ENCODE data around the gene SLC6A6.
A peak's percentile ranks its signal among the peaks of the same experiment; 100 is the strongest.

Gene SLC6A6

DNA sequence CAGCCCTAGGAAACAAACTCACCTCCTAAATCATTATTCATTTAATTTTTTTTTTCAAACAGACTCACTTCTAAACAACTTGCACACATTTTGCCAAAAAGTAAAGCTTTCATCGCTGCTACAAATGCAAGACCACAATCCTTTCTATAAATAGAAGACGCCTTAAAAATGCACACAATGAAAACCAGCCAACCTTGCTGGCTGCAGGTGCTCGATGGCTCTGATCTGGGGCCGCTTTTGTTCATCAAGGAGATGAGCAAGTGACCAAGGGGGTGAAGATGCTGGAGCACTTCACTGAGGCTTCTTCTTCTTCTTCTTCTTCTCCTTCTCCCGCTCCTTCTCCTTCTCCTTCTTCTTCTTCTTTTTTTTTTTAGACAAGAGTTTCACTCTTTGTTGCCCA lies 12.7 kb upstream of the SLC6A6 start:
- no peak overlapping the region for H3K9ac ChIP-seq (ENCODE audit: low read length)
- H3K4me3 ChIP-seq (ENCODE audit: low read length), result no peak overlapping the region
- H3K36me3 ChIP-seq (ENCODE audit: control insufficient read depth, insufficient read depth, low read length, severe bottlenecking), result no peaks in the 10 kb centered on the region
- H3K27me3 ChIP-seq (replicated peaks; ENCODE audit: control insufficient read depth, insufficient read depth, low read length), result peaks cover 22% of the 10 kb centered on the region
- peaks cover 9% of the 10 kb centered on the region for H3K9me3 ChIP-seq (ENCODE audit: control insufficient read depth, low read length)
- H3K4me1 ChIP-seq (ENCODE audit: control insufficient read depth, insufficient read depth, low read length), result peaks cover 9% of the 10 kb centered on the region
- DNase-seq (ENCODE audit: low read depth), result no peak

DNA sequence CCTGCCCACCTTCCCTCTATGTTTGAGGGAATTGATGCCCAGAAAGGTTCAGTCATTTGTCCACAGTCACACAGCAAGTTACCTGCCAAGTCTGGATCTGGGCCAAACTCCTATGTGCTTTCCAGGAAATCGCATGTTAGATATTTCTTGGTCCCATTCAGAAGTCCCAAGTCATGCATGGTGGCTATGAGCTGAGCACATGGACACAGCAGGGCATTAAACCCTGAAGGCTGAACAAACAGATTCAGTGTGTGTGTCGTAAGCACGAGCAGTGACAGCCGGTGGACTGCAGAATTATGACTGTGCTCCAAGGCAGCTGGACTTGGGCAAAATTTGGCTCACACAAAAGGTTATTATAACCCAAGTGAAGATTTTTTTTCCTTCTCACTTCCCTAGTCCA lies 11.4 kb upstream of the SLC6A6 start:
- Histone ChIP-seq H3K4me3 (ENCODE audit: low read length) (no peak overlapping the region), H3K9me3 (ENCODE audit: control insufficient read depth, low read length) (no peaks in the 10 kb centered on the region), H3K9ac (ENCODE audit: low read length) (no peak overlapping the region), H3K4me1 (ENCODE audit: control insufficient read depth, insufficient read depth, low read length) (peaks cover 9% of the 10 kb centered on the region), H3K27me3 (replicated peaks; ENCODE audit: control insufficient read depth, insufficient read depth, low read length) (peaks cover 10% of the 10 kb centered on the region), H3K36me3 (ENCODE audit: control insufficient read depth, insufficient read depth, low read length, severe bottlenecking) (no peaks in the 10 kb centered on the region)
- DNase-seq (ENCODE audit: low read depth), result peak; percentile 95

- H3K27me3 ChIP-seq (replicated peaks; ENCODE audit: control insufficient read depth, insufficient read depth, low read length), result peaks cover 2% of the 10 kb centered on the region
- no peaks in the 10 kb centered on the region for H3K36me3 ChIP-seq (ENCODE audit: control insufficient read depth, insufficient read depth, low read length, severe bottlenecking)
- H3K9me3 ChIP-seq (ENCODE audit: control insufficient read depth, low read length), result no peaks in the 10 kb centered on the region
- H3K4me3 ChIP-seq (ENCODE audit: low read length), result no peak overlapping the region
- no peak for DNase-seq (ENCODE audit: low read depth)
- no peak overlapping the region for H3K9ac ChIP-seq (ENCODE audit: low read length)
- peaks cover 9% of the 10 kb centered on the region for H3K4me1 ChIP-seq (ENCODE audit: control insufficient read depth, insufficient read depth, low read length)
These were observed 10.2 kb upstream of the SLC6A6 start for GRCh38 chr3:14392231-14392630.

GRCh38 chr3:14392803-14393319 lies 9.5 kb upstream of the SLC6A6 start:
- DNase-seq (ENCODE audit: low read depth), result no peak
- H3K36me3 ChIP-seq (ENCODE audit: control insufficient read depth, insufficient read depth, low read length, severe bottlenecking), result no peaks in the 10 kb centered on the region

GRCh38 chr3:14393440-14394106 lies 8.8 kb upstream of the SLC6A6 start:
- Histone ChIP-seq H3K36me3 (ENCODE audit: control insufficient read depth, insufficient read depth, low read length, severe bottlenecking) (no peaks in the 10 kb centered on the region), H3K4me3 (ENCODE audit: low read length) (no peak overlapping the region), H3K4me1 (ENCODE audit: control insufficient read depth, insufficient read depth, low read length) (peaks cover 9% of the 10 kb centered on the region), H3K9me3 (ENCODE audit: control insufficient read depth, low read length) (no peaks in the 10 kb centered on the region), H3K9ac (ENCODE audit: low read length) (no peak overlapping the region), H3K27me3 (replicated peaks; ENCODE audit: control insufficient read depth, insufficient read depth, low read length) (no peaks in the 10 kb centered on the region)
- DNase-seq (ENCODE audit: low read depth), result peak; percentile 85

More at GRCh38 chr3:14392803-14393319, 9.5 kb upstream of the SLC6A6 start:
- peaks cover 9% of the 10 kb centered on the region for H3K4me1 ChIP-seq (ENCODE audit: control insufficient read depth, insufficient read depth, low read length)
- no peak overlapping the region for H3K9ac ChIP-seq (ENCODE audit: low read length)
- H3K27me3 ChIP-seq (replicated peaks; ENCODE audit: control insufficient read depth, insufficient read depth, low read length), result no peaks in the 10 kb centered on the region
- no peak overlapping the region for H3K4me3 ChIP-seq (ENCODE audit: low read length)
- no peaks in the 10 kb centered on the region for H3K9me3 ChIP-seq (ENCODE audit: control insufficient read depth, low read length)

DNA sequence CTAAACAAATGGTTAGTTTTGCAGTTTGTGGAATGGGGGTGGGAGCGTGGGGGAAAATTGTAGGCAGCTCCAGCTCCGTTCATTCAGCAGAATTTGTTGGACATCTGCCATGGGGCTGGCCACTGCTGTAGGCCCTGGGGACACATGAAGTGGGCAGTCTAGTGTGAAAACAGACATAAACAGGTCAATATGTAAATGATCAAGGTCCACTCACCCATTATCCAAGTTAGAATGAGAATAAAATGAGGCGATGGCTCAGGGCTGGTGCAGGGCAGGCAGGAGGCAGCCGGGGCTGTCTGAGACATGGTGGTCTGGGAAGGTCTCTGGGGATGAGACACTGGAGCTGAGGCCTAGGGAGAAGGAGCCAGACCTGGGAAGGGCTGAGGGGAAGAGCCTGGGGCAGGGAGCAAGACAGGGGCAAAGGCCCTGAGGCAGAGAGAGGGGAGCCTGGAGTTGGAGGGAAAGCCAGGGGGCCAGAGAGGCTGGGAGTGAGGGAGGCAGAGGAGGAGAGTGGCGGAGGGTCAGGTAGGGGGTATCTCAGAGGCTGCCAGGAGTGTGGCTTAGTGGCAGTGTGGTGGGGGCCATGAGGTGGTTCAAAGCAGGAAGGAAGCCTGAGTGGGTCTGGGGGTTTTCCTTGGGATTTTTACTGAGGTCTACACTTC lies 6.2 kb upstream of the SLC6A6 start:
- H3K4me3 ChIP-seq (ENCODE audit: low read length), result no peak overlapping the region
- DNase-seq (ENCODE audit: low read depth), result no peak
- H3K27me3 ChIP-seq (replicated peaks; ENCODE audit: control insufficient read depth, insufficient read depth, low read length), result no peaks in the 10 kb centered on the region
- peaks cover 5% of the 10 kb centered on the region for H3K4me1 ChIP-seq (ENCODE audit: control insufficient read depth, insufficient read depth, low read length)
- no peaks in the 10 kb centered on the region for H3K9me3 ChIP-seq (ENCODE audit: control insufficient read depth, low read length)
- no peak overlapping the region for H3K9ac ChIP-seq (ENCODE audit: low read length)
- no peaks in the 10 kb centered on the region for H3K36me3 ChIP-seq (ENCODE audit: control insufficient read depth, insufficient read depth, low read length, severe bottlenecking)

GRCh38 chr3:14397046-14397445 lies 5.4 kb upstream of the SLC6A6 start:
- Histone ChIP-seq H3K9ac (ENCODE audit: low read length) (no peak overlapping the region), H3K27me3 (replicated peaks; ENCODE audit: control insufficient read depth, insufficient read depth, low read length) (no peaks in the 10 kb centered on the region), H3K9me3 (ENCODE audit: control insufficient read depth, low read length) (no peaks in the 10 kb centered on the region), H3K36me3 (ENCODE audit: control insufficient read depth, insufficient read depth, low read length, severe bottlenecking) (no peaks in the 10 kb centered on the region), H3K4me1 (ENCODE audit: control insufficient read depth, insufficient read depth, low read length) (no peaks in the 10 kb centered on the region), H3K4me3 (ENCODE audit: low read length) (no peak overlapping the region)
- DNase-seq (ENCODE audit: low read depth), result no peak

DNA sequence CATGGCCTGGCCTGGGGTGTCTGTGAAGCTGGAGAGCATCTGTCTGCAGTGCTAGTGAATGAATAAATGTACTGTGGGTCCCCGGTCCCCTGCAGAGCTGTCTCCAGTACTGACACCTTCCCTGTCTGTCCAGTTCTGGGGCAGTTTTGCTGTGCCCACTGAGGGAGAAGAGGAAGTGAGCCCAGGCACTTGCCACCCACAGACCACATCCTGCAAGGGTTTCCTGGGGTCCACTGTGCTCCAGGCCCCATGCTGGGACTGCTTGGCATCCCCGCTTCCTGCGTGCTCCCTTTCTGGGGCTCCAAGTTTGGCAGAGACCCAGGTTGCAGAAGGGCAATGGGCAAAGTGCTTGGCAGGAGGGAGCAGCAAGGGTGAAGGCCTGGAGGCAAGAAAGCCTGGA lies 4.9 kb upstream of the SLC6A6 start:
- Histone ChIP-seq H3K9ac (ENCODE audit: low read length) (no peak overlapping the region), H3K36me3 (ENCODE audit: control insufficient read depth, insufficient read depth, low read length, severe bottlenecking) (no peaks in the 10 kb centered on the region), H3K27me3 (replicated peaks; ENCODE audit: control insufficient read depth, insufficient read depth, low read length) (no peaks in the 10 kb centered on the region), H3K4me1 (ENCODE audit: control insufficient read depth, insufficient read depth, low read length) (no peaks in the 10 kb centered on the region), H3K9me3 (ENCODE audit: control insufficient read depth, low read length) (no peaks in the 10 kb centered on the region), H3K4me3 (ENCODE audit: low read length) (no peak overlapping the region)
- no peak for DNase-seq (ENCODE audit: low read depth)

DNA sequence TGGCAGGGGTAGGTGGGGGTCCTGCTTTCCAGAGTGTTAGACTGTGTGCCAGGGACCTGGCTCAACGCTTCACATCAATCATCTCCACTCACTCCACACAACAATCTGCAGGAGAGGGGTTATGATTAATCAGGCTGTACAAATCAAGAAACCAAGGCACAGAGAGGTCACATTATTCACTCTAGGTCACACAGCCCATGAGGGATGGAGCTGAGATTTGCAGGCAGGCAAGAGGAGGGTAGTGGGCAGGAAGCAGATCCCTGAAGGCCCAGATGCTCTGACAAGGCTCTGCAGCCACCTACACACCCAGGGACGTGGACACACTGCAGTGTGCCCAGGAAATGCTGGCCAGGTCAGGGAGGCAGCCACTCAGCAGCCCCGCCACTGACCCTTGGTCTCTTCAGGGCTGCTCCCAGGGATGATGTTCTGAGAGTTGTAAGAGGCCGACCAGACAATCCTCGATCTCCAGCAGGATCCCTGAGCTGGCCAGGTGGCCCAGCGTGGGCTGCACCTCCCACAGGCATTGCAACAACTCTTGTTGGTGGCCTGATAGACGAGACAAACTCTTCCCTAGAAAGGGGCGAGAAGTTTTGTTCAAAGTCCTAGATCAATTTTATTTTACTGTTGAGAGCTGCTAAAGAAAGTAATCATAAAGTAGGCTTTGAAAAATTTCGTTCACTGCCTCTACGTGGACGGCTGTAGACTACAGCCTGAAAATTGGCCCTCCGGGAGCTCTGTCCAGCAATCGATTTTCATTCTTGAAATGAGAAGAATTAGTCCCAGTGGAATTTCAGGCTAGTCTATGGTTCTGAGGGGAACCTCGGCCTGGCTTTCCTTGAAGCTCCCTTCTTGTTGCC lies 4.2 kb upstream of the SLC6A6 start:
- Histone ChIP-seq H3K4me3 (ENCODE audit: low read length) (no peak overlapping the region), H3K4me1 (ENCODE audit: control insufficient read depth, insufficient read depth, low read length) (peaks cover 1% of the 10 kb centered on the region), H3K9me3 (ENCODE audit: control insufficient read depth, low read length) (no peaks in the 10 kb centered on the region), H3K9ac (ENCODE audit: low read length) (no peak overlapping the region), H3K36me3 (ENCODE audit: control insufficient read depth, insufficient read depth, low read length, severe bottlenecking) (no peaks in the 10 kb centered on the region), H3K27me3 (replicated peaks; ENCODE audit: control insufficient read depth, insufficient read depth, low read length) (no peaks in the 10 kb centered on the region)
- DNase-seq (ENCODE audit: low read depth), result no peak

DNA sequence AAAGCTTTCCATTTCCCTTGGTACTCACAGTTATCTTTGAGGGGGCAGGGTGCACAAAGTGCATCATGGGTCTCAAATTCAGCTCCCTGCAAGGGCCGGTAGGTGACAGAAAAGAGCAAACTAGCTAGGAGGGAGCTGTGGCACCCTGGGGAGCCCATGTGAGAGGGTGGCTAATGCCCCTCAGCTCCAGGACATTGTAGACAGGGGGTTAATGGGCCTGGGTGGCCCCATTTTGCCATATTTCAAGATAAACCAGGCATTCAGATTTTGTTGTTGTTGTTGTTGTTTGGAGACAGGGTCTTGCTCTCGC lies 3.7 kb upstream of the SLC6A6 start:
- no peak for DNase-seq (ENCODE audit: low read depth)
- peaks cover 7% of the 10 kb centered on the region for H3K4me1 ChIP-seq (ENCODE audit: control insufficient read depth, insufficient read depth, low read length)
- no peak overlapping the region for H3K4me3 ChIP-seq (ENCODE audit: low read length)
- H3K27me3 ChIP-seq (replicated peaks; ENCODE audit: control insufficient read depth, insufficient read depth, low read length), result no peaks in the 10 kb centered on the region
- no peaks in the 10 kb centered on the region for H3K36me3 ChIP-seq (ENCODE audit: control insufficient read depth, insufficient read depth, low read length, severe bottlenecking)
- H3K9me3 ChIP-seq (ENCODE audit: control insufficient read depth, low read length), result no peaks in the 10 kb centered on the region
- no peak overlapping the region for H3K9ac ChIP-seq (ENCODE audit: low read length)

GRCh38 chr3:14401692-14402303 lies 608 bp upstream of the SLC6A6 start:
- DNase-seq (ENCODE audit: low read depth), result no peak
- H3K36me3 ChIP-seq (ENCODE audit: control insufficient read depth, insufficient read depth, low read length, severe bottlenecking), result no peaks in the 10 kb centered on the region
- H3K4me1 ChIP-seq (ENCODE audit: control insufficient read depth, insufficient read depth, low read length), result peaks cover 25% of the 10 kb centered on the region
- H3K9me3 ChIP-seq (ENCODE audit: control insufficient read depth, low read length), result no peaks in the 10 kb centered on the region
- no peaks in the 10 kb centered on the region for H3K27me3 ChIP-seq (replicated peaks; ENCODE audit: control insufficient read depth, insufficient read depth, low read length)
- peak overlapping the region; percentile 89 for H3K4me3 ChIP-seq (ENCODE audit: low read length)
- H3K9ac ChIP-seq (ENCODE audit: low read length), result peak overlapping the region; percentile 37
